Astrocyte (in vitro differentiated cells and primary cell): ENCODE measurements around the gene HPGD. TPM values are rescaled to one million over a fixed set of nuclear protein-coding genes. Genes with fewer than 3 reads are reported as not detected.

Experiments used
- DNase-seq: peaks from one replicate; pipeline ENCODE4 v3.0.0-alpha.2; 2010; ENCODE audit warnings: low read depth
- FAIRE-seq: peaks from 2 replicates; lab custom pipeline; 2011; peaks lifted over from hg19 to GRCh38; lab: Jason Lieb, UNC
- H2AFZ ChIP-seq: 2 replicates; pipeline ENCODE4 v1.6.0; 2012; ENCODE audit warnings: low read depth, low read length, inconsistent platforms
- H3K27ac ChIP-seq: 2 replicates; pipeline ENCODE4 v1.5.1; 2011; ENCODE audit warnings: low read depth, low read length, inconsistent platforms
- H3K27me3 ChIP-seq: 2 replicates; pipeline ENCODE4 v1.6.0; 2011; ENCODE audit warnings: low read length, inconsistent platforms; ENCODE audit not compliant: insufficient read depth
- H3K36me3 ChIP-seq: 2 replicates; pipeline ENCODE4 v1.5.1; 2011; ENCODE audit warnings: low read length, inconsistent platforms; ENCODE audit not compliant: insufficient read depth
- H3K4me1 ChIP-seq: 2 replicates; pipeline ENCODE4 v1.5.1; 2011; ENCODE audit warnings: low read length, inconsistent platforms; ENCODE audit not compliant: insufficient read depth
- H3K4me2 ChIP-seq: 2 replicates; pipeline ENCODE4 v1.6.0; 2012; ENCODE audit warnings: low read length, inconsistent platforms
- H3K4me3 ChIP-seq: 2 replicates; pipeline ENCODE4 v1.5.1; 2011; ENCODE audit warnings: low read depth, mild to moderate bottlenecking, low read length, inconsistent platforms; ENCODE audit not compliant: insufficient read depth
- H3K79me2 ChIP-seq: 2 replicates; pipeline ENCODE4 v1.6.0; 2012; ENCODE audit warnings: mild to moderate bottlenecking, low read length, inconsistent platforms; ENCODE audit not compliant: insufficient read depth
- H3K9ac ChIP-seq: 2 replicates; pipeline ENCODE4 v1.6.0; 2012; ENCODE audit warnings: mild to moderate bottlenecking, low read length, inconsistent platforms
- H3K9me3 ChIP-seq: 2 replicates; pipeline ENCODE4 v1.5.1; 2012; ENCODE audit warnings: low read depth, mild to moderate bottlenecking, low read length, inconsistent platforms; ENCODE audit not compliant: insufficient read depth
- H4K20me1 ChIP-seq: 2 replicates; pipeline ENCODE4 v1.6.0; 2012; ENCODE audit warnings: low read length, inconsistent platforms; ENCODE audit not compliant: insufficient read depth
- H3K27ac Mint-ChIP-seq: one replicate; pipeline ENCODE4 v1.8.0; 2021; ENCODE audit warnings: mild to moderate bottlenecking, mixed read lengths; ENCODE audit not compliant: unreplicated experiment
- H3K27me3 Mint-ChIP-seq: one replicate; pipeline ENCODE4 v1.8.0; 2021; ENCODE audit warnings: low read depth, mixed read lengths; ENCODE audit not compliant: unreplicated experiment
- H3K36me3 Mint-ChIP-seq: one replicate; pipeline ENCODE4 v1.8.0; 2021; ENCODE audit warnings: low read depth, mixed read lengths; ENCODE audit not compliant: unreplicated experiment
- H3K4me1 Mint-ChIP-seq: one replicate; pipeline ENCODE4 v1.8.0; 2021; ENCODE audit warnings: low read depth, mixed read lengths; ENCODE audit not compliant: unreplicated experiment
- H3K4me3 Mint-ChIP-seq: one replicate; pipeline ENCODE4 v1.8.0; 2021; ENCODE audit warnings: mild to moderate bottlenecking, moderate library complexity, mixed read lengths; ENCODE audit not compliant: unreplicated experiment
- H3K9me3 Mint-ChIP-seq: one replicate; pipeline ENCODE4 v1.8.0; 2021; ENCODE audit warnings: mild to moderate bottlenecking, mixed read lengths; ENCODE audit not compliant: unreplicated experiment
- CTCF ChIP-seq: IDR thresholded peaks from 2 replicates; pipeline ENCODE4 v1.5.1; 2011; ENCODE audit warnings: low read depth, mild to moderate bottlenecking, inconsistent platforms, low read length, moderate library complexity; ENCODE audit not compliant: insufficient read depth
- EZH2 ChIP-seq: IDR thresholded peaks from 2 replicates; pipeline ENCODE4 v1.6.1; 2012; ENCODE audit warnings: mild to moderate bottlenecking, low read length, inconsistent platforms; ENCODE audit not compliant: insufficient read depth
- total RNA-seq: library from RNA; stranded (reverse); gene quantifications from 2 replicates; pipeline ENCODE4 v1.2.1, GENCODE V29; 2021

HPGD gene
- total RNA-seq, 1 donor from 2014 or later: 0.20 TPM

GRCh38 chr4:174554231-174554728 lies 32.0 kb upstream of the HPGD start:
- H3K36me3 Mint-ChIP-seq: no peaks in the 10 kb centered on the region
- no peaks in the 10 kb centered on the region for H3K27me3 Mint-ChIP-seq
- Histone ChIP-seq H3K27ac (no peak overlapping the region), H3K36me3 (no peaks in the 10 kb centered on the region), H3K27me3 (no peaks in the 10 kb centered on the region), H3K4me2 (no peak overlapping the region), H3K4me1 (no peaks in the 10 kb centered on the region), H2AFZ (no peak overlapping the region), H4K20me1 (no peaks in the 10 kb centered on the region), H3K79me2 (no peaks in the 10 kb centered on the region), H3K9ac (no peak overlapping the region), H3K9me3 (no peaks in the 10 kb centered on the region), H3K4me3 (no peak overlapping the region)
- H3K27ac Mint-ChIP-seq: no peak overlapping the region
- no peaks in the 10 kb centered on the region for H3K4me1 Mint-ChIP-seq
- H3K9me3 Mint-ChIP-seq: no peaks in the 10 kb centered on the region
- DNase-seq: no peak
- no peak for TF ChIP-seq EZH2
- TF ChIP-seq CTCF: no peak
- no peak overlapping the region for H3K4me3 Mint-ChIP-seq
- no peak for FAIRE-seq

DNA sequence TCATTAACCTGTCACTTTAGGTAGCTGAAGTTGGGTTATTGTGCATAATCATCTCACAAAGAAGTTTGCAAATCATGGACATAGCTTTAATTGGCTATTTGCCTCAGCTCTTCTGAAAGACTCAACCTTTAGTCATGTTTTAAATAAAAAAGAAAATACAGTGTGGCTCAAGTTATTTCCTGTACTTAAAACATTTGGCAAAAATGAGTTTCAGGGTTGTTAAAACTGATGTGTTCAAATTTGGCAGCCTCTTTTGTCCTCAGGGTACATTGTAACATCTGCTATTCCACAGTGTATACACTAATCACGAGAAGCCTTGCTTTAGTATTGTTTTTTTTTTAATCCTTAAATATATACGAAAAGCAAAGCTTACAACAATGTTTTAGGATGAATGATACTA lies 31.5 kb upstream of the HPGD start:
- no peak overlapping the region for H3K9ac ChIP-seq
- H3K36me3 ChIP-seq: no peaks in the 10 kb centered on the region
- no peaks in the 10 kb centered on the region for H3K4me1 ChIP-seq
- Mint-ChIP-seq H3K4me3 (no peak overlapping the region), H3K4me1 (no peaks in the 10 kb centered on the region), H3K36me3 (no peaks in the 10 kb centered on the region), H3K9me3 (no peaks in the 10 kb centered on the region), H3K27ac (no peak overlapping the region), H3K27me3 (no peaks in the 10 kb centered on the region)
- no peaks in the 10 kb centered on the region for H3K79me2 ChIP-seq
- no peak overlapping the region for H3K27ac ChIP-seq
- no peak for TF ChIP-seq EZH2
- no peak for TF ChIP-seq CTCF
- H4K20me1 ChIP-seq: no peaks in the 10 kb centered on the region
- H3K27me3 ChIP-seq: no peaks in the 10 kb centered on the region
- peak overlapping the region; percentile 4 for H3K4me2 ChIP-seq
- no peak overlapping the region for H2AFZ ChIP-seq
- DNase-seq (peak; percentile 21), FAIRE-seq (no peak)
- no peaks in the 10 kb centered on the region for H3K9me3 ChIP-seq
- H3K4me3 ChIP-seq: no peak overlapping the region

DNA sequence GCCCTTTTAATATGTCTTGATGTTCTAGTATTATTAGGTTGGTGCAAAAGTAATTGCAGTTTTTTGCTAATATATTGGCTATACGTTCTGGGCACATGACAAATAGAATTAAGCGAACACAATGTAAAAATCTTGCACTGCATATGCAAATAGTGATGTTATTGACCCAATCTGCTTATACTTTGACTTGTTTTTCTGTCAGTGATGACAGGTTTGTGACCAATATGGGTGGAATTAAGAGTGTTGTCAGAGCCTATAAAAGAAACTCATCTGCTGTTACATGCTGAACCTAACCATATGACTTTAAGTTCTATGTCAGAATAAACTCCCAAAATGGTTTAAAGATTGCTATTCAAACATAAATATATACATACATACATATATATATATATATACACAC lies 30.7 kb upstream of the HPGD start:
- Mint-ChIP-seq H3K4me1 (no peaks in the 10 kb centered on the region), H3K36me3 (no peaks in the 10 kb centered on the region), H3K4me3 (no peak overlapping the region), H3K27ac (no peak overlapping the region), H3K27me3 (no peaks in the 10 kb centered on the region), H3K9me3 (no peaks in the 10 kb centered on the region)
- H3K27ac ChIP-seq: no peak overlapping the region
- DNase-seq (no peak), FAIRE-seq (no peak)
- TF ChIP-seq EZH2 (no peak), CTCF (no peak)
- no peaks in the 10 kb centered on the region for H3K36me3 ChIP-seq
- no peaks in the 10 kb centered on the region for H4K20me1 ChIP-seq
- H3K79me2 ChIP-seq: no peaks in the 10 kb centered on the region
- H3K27me3 ChIP-seq: no peaks in the 10 kb centered on the region
- no peaks in the 10 kb centered on the region for H3K9me3 ChIP-seq
- no peaks in the 10 kb centered on the region for H3K4me1 ChIP-seq
- H3K4me3 ChIP-seq: no peak overlapping the region
- H3K4me2 ChIP-seq: no peak overlapping the region
- H2AFZ ChIP-seq: no peak overlapping the region
- H3K9ac ChIP-seq: no peak overlapping the region
